Measurements from ENCODE around the gene RPS17.
A peak's percentile ranks its signal among the peaks of the same experiment; 100 is the strongest.
"Not testable (repeated sequence)": the region's sequence is repeated elsewhere in the genome, so short reads cannot be mapped to it uniquely, and the experiment has no call there.

Gene RPS17

DNA sequence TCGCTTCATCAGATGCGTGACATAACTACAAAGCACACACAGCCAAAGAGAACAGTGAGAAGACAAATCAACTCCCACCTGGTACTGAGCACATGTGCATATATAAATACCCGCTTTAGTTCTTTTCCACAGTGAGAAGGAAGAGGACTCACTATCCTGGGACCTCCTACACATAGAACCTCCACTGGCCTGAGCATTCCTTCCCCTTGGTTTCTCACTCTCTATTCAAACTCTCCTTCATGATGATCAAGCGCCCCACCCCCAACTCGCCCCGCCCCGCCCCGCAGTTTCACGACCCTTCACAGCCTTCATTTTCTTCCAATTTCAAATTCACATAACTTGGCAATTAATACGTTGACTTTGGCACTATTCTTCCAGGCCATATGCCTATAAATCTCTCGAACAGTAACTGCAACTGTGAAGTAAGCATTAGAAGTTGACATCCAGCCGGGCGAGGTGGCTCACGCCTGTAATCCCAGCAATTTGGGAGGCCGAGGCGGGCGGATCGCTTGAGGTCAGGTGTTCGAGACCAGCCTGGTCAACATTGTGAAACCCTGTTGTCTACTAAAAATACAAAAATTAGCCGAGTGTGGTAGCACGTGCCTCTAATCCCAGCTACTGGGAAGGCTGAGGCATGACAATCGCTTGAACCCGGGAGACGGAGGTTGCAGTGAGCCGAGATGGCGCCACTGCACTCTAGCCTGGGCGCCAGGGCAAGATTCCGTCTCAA lies 1.1 kb downstream of the RPS17 start:
- Mint-ChIP-seq H3K9me3 (no peaks in the 10 kb centered on the region), H3K4me3 (peak overlapping the region; percentile 97), H3K27me3 (ENCODE audit: low read depth) (no peaks in the 10 kb centered on the region), H3K27ac (peak overlapping the region; percentile 91), H3K36me3 (ENCODE audit: low read depth) (peaks cover 50% of the 10 kb centered on the region), H3K4me1 (ENCODE audit: low read depth) (peaks cover 27% of the 10 kb centered on the region)
- no peak for DNase-seq (ENCODE audit: low spot score)

DNA sequence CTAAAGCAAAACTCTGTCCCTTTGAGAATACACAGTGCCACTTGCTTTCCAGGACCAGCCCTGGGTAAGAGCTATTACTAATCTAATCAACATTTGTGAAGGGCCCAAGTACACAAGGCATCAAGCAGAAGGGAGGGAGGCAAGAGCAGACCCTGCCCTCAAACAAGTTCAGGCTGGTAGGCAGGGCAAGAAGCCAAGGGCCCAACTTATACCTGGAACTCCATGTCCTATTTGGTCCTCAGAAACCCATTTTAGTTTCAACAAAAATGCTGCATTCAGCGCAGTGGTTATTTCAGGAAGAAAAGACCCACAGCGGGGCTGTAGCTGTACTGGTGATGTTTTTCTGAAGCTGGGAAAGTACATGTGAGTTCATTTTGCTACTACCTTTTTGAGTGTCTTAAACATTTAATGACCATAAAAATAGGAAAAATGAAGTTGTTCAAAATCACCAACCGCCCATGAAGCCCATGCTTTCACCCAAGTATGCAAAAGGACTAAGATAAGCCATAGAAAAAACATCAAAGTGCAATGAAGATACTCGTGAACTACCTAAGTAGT lies 2.8 kb downstream of the RPS17 start:
- no peak for DNase-seq (ENCODE audit: low spot score)
- H3K4me3 Mint-ChIP-seq: peak overlapping the region; percentile 52
- H3K36me3 Mint-ChIP-seq (ENCODE audit: low read depth): peaks cover 53% of the 10 kb centered on the region
- peak overlapping the region; percentile 60 for H3K27ac Mint-ChIP-seq
- peaks cover 23% of the 10 kb centered on the region for H3K4me1 Mint-ChIP-seq (ENCODE audit: low read depth)
- H3K9me3 Mint-ChIP-seq: no peaks in the 10 kb centered on the region
- H3K27me3 Mint-ChIP-seq (ENCODE audit: low read depth): no peaks in the 10 kb centered on the region

DNA sequence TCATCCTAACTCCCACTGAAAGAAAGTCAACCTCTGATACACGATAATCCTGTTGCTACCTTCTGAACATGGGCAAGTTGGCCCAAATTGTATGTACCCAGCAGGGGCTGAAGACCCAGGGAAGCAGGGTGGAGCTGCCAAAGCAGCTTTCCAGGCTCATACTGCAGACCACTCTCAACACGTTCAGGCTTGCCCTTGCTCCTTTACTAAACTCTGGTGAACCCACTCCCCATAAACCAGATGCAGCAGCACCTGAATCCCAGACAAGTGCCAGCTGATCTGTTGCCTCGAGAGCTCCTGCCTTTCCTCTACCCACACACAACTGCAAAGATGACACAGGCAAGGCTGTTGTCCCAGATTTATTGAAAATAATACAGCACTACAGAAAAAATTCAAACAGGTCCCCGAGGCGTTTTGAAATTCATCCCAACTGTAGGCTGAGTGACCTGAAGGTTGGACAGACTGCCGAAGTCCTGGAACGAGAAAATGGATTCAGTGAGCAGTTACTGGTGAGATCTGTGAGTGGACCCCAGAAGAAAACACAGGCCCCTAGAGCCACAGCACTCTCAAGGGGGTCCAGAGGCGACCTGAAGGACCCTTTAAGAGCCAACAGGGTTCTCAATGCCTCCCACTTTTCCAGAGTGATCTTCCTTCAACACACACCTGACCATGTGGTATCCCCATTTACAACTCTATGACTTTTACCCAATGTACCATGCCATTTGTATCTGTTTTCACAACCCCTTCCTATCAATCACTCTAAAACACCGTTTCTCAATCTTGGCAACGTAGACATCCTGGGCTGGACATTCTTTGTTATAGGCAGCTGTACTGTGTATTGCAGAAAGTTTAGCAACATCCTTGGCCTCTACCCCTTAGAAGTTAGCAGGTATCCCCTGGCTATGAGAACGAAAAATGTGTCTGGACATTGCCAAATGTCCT lies 3.6 kb downstream of the RPS17 start:
- H3K9me3 Mint-ChIP-seq: no peaks in the 10 kb centered on the region
- H3K27ac Mint-ChIP-seq: peak overlapping the region; percentile 57
- H3K4me3 Mint-ChIP-seq: no peak overlapping the region
- H3K27me3 Mint-ChIP-seq (ENCODE audit: low read depth): no peaks in the 10 kb centered on the region
- no peak for DNase-seq (ENCODE audit: low spot score)
- peaks cover 23% of the 10 kb centered on the region for H3K4me1 Mint-ChIP-seq (ENCODE audit: low read depth)
- peaks cover 53% of the 10 kb centered on the region for H3K36me3 Mint-ChIP-seq (ENCODE audit: low read depth)

DNA sequence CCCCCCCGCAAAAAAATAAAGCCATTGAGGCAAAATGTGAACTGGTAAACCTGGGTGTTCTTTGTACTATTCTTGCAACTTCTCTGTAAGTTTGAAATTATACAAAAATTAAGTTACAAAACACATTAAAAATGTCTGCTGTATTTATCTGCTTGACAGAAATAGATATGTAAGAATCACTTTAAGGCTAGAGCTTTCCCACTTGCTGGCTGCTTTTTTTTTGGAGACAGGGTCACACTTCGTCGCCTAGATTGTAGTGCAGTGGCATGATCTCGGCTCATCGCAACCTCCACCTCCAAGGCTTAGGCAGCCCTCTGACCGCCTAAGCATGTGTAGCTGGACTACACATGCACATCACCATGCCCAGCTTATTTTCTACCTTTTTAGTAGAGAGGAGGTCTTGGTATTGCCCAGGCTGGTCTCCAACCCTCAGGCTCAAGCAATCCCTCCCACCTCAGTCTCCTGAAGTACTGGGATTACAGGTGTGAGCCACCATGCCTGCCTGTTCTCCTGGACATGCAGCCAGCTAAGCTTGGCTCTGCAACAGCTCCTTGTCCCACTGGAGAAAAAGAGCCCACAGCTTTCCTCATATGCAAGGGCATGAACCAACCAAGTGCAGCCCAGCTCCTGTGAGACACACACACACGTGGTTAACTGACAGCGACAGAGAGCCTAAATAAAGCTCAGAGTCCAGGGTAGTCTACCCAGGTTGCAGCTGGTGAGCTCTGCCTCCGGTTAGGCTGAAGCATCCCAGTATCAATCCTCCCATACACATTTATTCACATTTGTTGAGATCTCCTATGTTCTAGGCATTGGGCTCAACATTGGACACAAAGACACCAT lies 4.5 kb downstream of the RPS17 start:
- Mint-ChIP-seq H3K4me3 (no peak overlapping the region), H3K36me3 (ENCODE audit: low read depth) (peaks cover 55% of the 10 kb centered on the region), H3K4me1 (ENCODE audit: low read depth) (peaks cover 20% of the 10 kb centered on the region), H3K27ac (no peak overlapping the region), H3K9me3 (no peaks in the 10 kb centered on the region), H3K27me3 (ENCODE audit: low read depth) (no peaks in the 10 kb centered on the region)
- no peak for DNase-seq (ENCODE audit: low spot score)

DNA sequence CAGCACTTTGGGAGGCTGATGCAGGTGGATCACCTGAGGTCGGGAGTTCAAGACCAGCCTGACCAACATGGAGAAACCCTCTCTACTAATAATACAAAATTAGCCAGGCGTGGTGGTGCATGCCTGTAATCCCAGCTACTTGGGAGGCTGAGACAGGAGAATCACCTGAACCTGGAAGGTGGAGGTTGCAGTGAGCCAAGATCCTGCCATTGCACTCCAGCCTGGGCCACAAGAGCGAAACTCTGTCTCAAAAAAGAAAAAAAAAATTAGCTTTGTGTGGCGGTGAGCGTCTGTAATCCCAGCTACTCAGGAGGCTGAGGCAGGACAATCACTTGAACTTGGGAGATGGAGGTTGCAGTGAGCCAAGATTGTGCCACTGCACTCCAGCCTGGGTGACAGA lies 5.1 kb downstream of the RPS17 start:
- H3K4me3 Mint-ChIP-seq; H3K27me3 Mint-ChIP-seq (ENCODE audit: low read depth); H3K27ac Mint-ChIP-seq; DNase-seq (ENCODE audit: low spot score); H3K9me3 Mint-ChIP-seq: not testable (repeated sequence)
- Mint-ChIP-seq H3K36me3 (ENCODE audit: low read depth) (peaks cover 55% of the 10 kb centered on the region), H3K4me1 (ENCODE audit: low read depth) (peaks cover 23% of the 10 kb centered on the region)

DNA sequence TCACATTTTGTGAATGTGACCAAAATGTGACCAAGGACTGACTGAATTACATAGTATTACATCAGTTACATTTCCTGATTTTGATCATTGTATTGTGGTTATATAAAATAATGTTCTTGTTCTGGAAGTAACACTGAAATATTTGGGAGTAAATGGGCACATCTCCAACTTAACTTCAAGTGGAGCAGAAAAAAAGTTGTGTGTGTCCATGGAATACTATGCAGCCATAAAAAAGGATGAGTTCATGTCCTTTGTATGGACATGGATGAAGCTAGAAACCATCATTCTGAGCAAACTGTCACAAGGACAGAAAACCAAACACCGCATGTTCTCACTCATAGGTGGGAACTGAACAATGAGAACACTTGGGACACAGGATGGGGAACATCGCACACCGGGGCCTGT lies 5.8 kb downstream of the RPS17 start:
- H3K27me3 Mint-ChIP-seq (ENCODE audit: low read depth); H3K9me3 Mint-ChIP-seq; DNase-seq (ENCODE audit: low spot score); H3K4me3 Mint-ChIP-seq; H3K27ac Mint-ChIP-seq: not testable (repeated sequence)
- Mint-ChIP-seq H3K36me3 (ENCODE audit: low read depth) (peaks cover 50% of the 10 kb centered on the region), H3K4me1 (ENCODE audit: low read depth) (peaks cover 23% of the 10 kb centered on the region)

DNA sequence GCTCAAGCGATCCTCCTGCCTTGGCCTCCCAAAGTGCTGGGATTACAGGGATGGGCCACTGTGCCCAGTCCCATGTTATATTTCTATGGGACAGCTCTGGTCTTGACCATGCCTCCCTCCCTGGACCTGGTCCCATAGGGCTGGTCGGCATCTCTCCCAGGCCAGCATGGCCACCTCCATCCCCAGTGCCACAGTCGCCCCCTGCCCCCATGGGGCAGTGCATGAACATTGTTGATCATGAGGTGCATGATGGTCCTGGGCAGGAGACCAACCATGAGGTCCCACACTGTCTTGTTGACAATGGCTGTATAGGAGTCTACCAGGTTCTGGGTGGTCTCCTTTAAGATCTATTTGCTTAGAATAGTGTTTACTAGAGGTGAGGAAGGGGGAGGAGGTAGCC lies 6.5 kb downstream of the RPS17 start:
- no peak for DNase-seq (ENCODE audit: low spot score)
- Mint-ChIP-seq H3K4me1 (ENCODE audit: low read depth) (peaks cover 18% of the 10 kb centered on the region), H3K9me3 (no peaks in the 10 kb centered on the region), H3K27me3 (ENCODE audit: low read depth) (no peaks in the 10 kb centered on the region), H3K36me3 (ENCODE audit: low read depth) (peaks cover 44% of the 10 kb centered on the region), H3K4me3 (no peak overlapping the region), H3K27ac (no peak overlapping the region)

DNA sequence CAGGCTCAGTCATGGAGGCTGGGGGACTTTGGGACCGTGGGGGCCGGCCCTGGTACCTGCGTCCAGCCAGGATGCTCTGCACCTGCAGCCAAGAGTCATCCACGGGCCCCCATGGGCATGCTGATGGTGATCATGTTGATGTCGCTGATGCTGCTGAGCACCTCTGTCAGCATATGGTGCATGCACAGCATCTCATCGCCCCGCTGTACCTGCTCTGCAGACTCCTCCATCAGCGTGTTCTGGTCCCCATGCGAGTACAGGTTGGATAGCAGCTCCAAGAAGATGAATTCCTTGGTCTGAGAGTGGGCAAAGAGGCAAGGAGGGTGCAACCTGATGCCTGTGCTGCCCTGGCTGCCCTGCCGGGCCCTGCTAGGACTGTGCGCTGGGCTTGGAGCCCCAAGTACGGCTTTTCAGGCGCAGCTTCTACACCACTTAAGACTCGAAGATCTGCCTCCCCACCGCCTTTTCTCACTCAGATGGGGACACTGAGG lies 7.2 kb downstream of the RPS17 start:
- H3K4me3 Mint-ChIP-seq: no peak overlapping the region
- DNase-seq (ENCODE audit: low spot score): no peak
- H3K4me1 Mint-ChIP-seq (ENCODE audit: low read depth): peaks cover 16% of the 10 kb centered on the region
- no peak overlapping the region for H3K27ac Mint-ChIP-seq
- H3K27me3 Mint-ChIP-seq (ENCODE audit: low read depth): no peaks in the 10 kb centered on the region
- no peaks in the 10 kb centered on the region for H3K9me3 Mint-ChIP-seq
- peaks cover 36% of the 10 kb centered on the region for H3K36me3 Mint-ChIP-seq (ENCODE audit: low read depth)

DNA sequence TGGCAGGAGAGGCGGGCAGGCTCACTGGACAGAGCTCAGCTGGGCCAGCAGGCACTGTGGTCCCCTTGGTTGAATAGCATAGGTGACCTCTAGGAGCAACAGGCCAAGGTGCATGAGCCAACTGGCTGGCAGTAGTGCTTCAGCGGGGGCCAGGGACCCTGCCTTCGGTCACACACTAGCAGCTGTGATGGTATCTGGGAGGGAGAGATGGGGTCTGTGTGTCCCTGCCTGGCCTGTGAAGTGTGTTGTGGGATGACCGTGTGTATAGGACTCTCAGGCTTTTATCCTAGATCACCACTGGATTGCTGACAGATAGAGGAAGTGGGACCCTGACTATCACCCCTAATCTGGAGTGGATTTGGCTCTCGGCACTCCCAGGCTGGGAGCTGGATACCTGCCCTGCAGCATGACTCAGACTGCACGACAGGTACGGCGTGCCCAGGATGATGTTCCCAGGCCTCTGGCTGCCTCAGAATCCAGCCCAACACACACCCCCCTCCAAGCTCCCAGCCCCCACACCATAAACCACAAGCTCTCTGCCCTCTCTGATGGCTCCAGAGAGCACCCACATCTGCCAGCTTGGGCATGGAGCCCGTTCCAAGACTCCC lies 7.8 kb downstream of the RPS17 start:
- Mint-ChIP-seq H3K27ac (no peak overlapping the region), H3K36me3 (ENCODE audit: low read depth) (peaks cover 31% of the 10 kb centered on the region), H3K4me3 (no peak overlapping the region), H3K4me1 (ENCODE audit: low read depth) (peaks cover 12% of the 10 kb centered on the region), H3K9me3 (no peaks in the 10 kb centered on the region), H3K27me3 (ENCODE audit: low read depth) (no peaks in the 10 kb centered on the region)
- DNase-seq (ENCODE audit: low spot score): no peak

DNA sequence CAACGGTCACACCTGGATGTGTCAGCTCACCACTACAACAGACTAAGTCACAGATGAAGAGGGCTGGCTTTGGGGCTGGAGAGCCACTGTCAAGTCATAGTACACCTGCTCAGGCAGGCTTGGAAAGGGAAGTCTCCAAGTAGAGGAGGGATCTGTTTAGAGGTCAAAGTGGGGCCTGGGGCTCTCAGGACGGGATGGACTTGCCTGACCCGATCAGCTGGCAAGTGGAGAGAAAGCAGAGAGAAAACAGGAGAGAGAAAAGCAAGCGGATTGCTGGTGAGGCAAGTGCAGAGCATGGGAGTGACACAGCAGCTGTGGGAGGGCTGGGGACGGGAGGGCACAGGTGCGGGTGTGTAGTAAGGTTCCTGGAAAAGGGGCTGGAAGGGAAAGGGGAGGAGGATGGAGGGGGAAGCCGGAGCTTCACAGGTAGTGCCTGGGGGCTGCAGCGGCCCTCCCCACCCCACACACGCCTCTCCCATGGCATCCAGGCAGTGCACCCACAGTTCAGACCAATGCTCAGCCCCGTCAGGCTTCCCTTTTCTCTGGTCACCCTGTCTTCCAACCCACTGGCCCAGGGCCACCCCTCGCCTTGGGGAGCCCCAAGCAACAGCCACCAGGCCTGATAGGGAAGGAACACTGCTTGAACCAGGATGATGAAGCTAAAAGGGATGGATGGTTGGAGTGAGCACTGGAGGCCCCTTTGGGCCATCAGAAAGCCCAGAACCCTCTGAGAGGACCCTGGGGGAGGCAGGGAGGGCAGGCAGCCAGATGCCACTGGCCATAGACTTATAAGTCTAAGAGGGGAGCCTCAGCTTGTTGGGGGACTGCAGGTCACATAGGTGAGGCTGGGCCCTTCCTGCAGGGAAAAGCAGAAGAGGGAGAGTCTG lies 8.5 kb downstream of the RPS17 start:
- H3K27me3 Mint-ChIP-seq (ENCODE audit: low read depth): no peaks in the 10 kb centered on the region
- H3K9me3 Mint-ChIP-seq: no peaks in the 10 kb centered on the region
- H3K36me3 Mint-ChIP-seq (ENCODE audit: low read depth): peaks cover 25% of the 10 kb centered on the region
- DNase-seq (ENCODE audit: low spot score): no peak
- H3K4me3 Mint-ChIP-seq: no peak overlapping the region
- H3K4me1 Mint-ChIP-seq (ENCODE audit: low read depth): peaks cover 8% of the 10 kb centered on the region
- no peak overlapping the region for H3K27ac Mint-ChIP-seq

DNA sequence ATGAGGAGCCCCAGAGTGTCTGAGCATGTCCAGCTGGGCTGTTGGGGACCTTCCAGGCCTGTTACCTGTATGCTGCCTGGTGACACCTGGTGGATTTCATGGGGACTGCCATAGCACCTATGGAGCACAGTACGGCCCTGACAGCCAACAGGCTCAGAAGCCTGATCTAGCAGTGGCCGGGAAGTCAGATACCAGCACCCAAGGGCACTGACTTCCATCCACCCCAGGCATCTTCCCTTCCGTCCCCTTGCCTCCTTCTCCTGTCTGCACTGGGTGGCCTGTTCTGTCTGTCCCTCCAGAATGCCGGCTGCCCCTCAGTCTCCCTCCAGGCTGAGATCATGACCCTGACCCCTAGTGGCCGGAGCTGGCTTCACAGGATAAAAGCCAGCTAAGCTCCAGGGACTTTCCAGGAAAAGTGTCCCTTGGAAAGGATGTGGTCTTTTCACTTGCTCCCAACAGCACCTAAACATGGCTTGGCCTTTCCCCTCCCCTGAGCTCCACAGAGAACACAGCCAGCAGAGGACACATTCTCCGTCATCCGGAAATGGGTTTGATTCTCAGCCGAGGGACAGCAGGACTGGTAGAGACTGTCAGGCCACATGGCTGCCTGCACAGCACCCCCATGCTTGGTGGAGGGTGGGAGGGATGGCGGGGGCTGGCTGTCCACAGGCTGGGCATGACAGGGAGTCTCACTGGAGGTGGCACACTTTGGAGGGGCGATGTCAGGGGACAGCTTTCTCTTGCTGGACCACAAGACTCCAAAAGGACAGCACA lies 9.5 kb downstream of the RPS17 start:
- peak; percentile 56 for DNase-seq (ENCODE audit: low spot score)
- Mint-ChIP-seq H3K36me3 (ENCODE audit: low read depth) (peaks cover 17% of the 10 kb centered on the region), H3K27ac (peak overlapping the region; percentile 46), H3K9me3 (no peaks in the 10 kb centered on the region), H3K4me3 (peak overlapping the region; percentile 47), H3K4me1 (ENCODE audit: low read depth) (peaks cover 6% of the 10 kb centered on the region), H3K27me3 (ENCODE audit: low read depth) (no peaks in the 10 kb centered on the region)

DNA sequence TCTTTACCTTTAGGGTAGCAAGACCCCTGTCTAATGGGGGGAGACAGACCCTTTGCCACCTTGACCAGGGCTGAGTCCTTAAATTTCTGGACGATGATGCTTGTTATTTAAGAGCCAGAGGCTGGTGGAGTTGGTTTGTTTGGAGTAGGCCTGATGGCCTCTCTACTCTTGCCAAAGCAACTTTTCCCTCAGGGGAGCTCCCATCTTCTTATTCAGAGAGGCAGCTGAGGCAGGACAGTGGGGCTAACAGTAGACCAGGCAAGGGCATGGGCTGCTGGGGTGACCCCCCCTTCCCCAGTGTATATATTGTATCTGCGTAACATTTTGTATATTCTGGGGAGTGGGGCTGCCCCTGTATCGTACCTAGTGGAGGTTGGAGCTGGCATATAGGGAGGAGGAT lies 10.3 kb downstream of the RPS17 start:
- Mint-ChIP-seq H3K4me1 (ENCODE audit: low read depth) (peaks cover 6% of the 10 kb centered on the region), H3K4me3 (no peak overlapping the region), H3K9me3 (no peaks in the 10 kb centered on the region), H3K27me3 (ENCODE audit: low read depth) (no peaks in the 10 kb centered on the region), H3K27ac (no peak overlapping the region), H3K36me3 (ENCODE audit: low read depth) (peaks cover 11% of the 10 kb centered on the region)
- DNase-seq (ENCODE audit: low spot score): no peak

Measured in T-helper 2 cell treated with Interferon-gamma antibody and Interleukin-4, amounts not matched to agents 5 μg/mL and 100 μg/mL, for 36 hours (primary cell).